A549 (cell line): Measurements from ENCODE around the gene HIVEP1.

Experiments used
- CEBPB ChIP-seq, 2 experiments: fragments of >200 bp in 1 of 2; sonication (Bioruptor Twin) in 1 of 2; formaldehyde crosslinking in 1 of 2; IDR thresholded peaks; 2 replicates each; pipeline ENCODE4 v1.6.1; 2012 to 2016
- CTCF ChIP-seq: fragments of >200 bp; sonication (Bioruptor Twin); formaldehyde crosslinking; IDR thresholded peaks from 3 replicates; pipeline ENCODE4 v1.5.1; 2016
- E2F6 ChIP-seq: IDR thresholded peaks from 2 replicates; pipeline ENCODE4 v1.6.1; 2012; ENCODE audit warnings: low read depth, borderline replicate concordance
- FOSL2 ChIP-seq, 2 experiments: fragments of 450-650 bp in 1 of 2; fragments of >200 bp in 1 of 2; sonication (Bioruptor Twin) in 1 of 2; formaldehyde crosslinking; IDR thresholded peaks; 2 replicates each; pipeline versions ENCODE4 v1.5.0 to v1.6.1; 2016 to 2020; ENCODE audit warnings: mild to moderate bottlenecking in 1 of 2, moderate library complexity in 1 of 2
- JUN ChIP-seq, 2 experiments: fragments of >200 bp; sonication (Bioruptor Twin); formaldehyde crosslinking; IDR thresholded peaks; 2 replicates in 1 of 2; 3 replicates in 1 of 2; pipeline ENCODE4 v1.6.1; 2016 to 2017
- MAX ChIP-seq: IDR thresholded peaks from 2 replicates; pipeline ENCODE4 v1.6.1; 2012
- PBX3 ChIP-seq: IDR thresholded peaks from 2 replicates; pipeline ENCODE4 v1.6.1; 2012
- POLR2A ChIP-seq: IDR thresholded peaks from 2 replicates; pipeline ENCODE4 v1.6.1; 2012; ENCODE audit warnings: mild to moderate bottlenecking, low read length
- RCOR1 ChIP-seq: fragments of 150-350 bp; IDR thresholded peaks from 2 replicates; pipeline ENCODE4 v1.6.1; 2014; ENCODE audit warnings: antibody characterized with exemption, low read length, low read depth
- REST ChIP-seq: fragments of 200-600 bp; sonication (generic); IDR thresholded peaks from 2 replicates; pipeline ENCODE4 v1.6.1; 2016; ENCODE audit warnings: antibody characterized with exemption, mild to moderate bottlenecking, moderate library complexity
- RFX5 ChIP-seq: fragments of 450-650 bp; IDR thresholded peaks from 2 replicates; pipeline ENCODE4 v1.7.1; 2014; ENCODE audit warnings: antibody characterized with exemption, mild to moderate bottlenecking, moderate library complexity

- TF ChIP-seq CTCF, result no peak
- TF ChIP-seq REST, result no peak
- no peak for TF ChIP-seq POLR2A
- TF ChIP-seq RCOR1, result no peak
- TF ChIP-seq JUN (IDR thresholded peaks at IDR 0.05), result no peak
- no peak for TF ChIP-seq PBX3
- TF ChIP-seq MAX, result no peak
- TF ChIP-seq CEBPB (IDR thresholded peaks at IDR 0.05), result no peak
- TF ChIP-seq FOSL2 (IDR thresholded peaks at IDR 0.05), result no peak
- no peak for TF ChIP-seq FOSL2 (CRISPR knock-in tag; IDR thresholded peaks at IDR 0.05)
- TF ChIP-seq RFX5, result no peak
- no peak for TF ChIP-seq E2F6
Measured at GRCh38 chr6:12092762-12093161, 80.7 kb downstream of the HIVEP1 start.
